Measurements from ENCODE around the gene NLRP11.

The NLRP11 gene

DNA sequence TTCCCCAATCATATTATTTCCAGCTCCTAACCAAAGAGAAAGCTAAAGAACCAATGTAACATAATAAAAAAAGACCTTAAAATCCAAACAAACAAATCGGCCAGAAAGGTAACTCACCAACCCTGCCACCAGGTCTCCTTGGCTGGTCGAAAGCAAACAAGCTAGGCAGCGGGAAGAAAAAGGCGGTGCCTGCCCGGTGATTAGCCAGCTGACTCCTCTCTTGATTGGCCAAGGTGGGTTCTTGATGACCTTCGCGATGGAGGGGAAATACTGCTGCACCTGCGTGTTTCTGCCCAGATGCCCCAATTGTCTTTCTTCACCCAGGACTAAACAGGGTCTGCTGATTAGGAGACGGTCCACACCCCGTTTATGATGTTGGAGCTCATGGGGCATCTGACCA lies at the start of gene NLRP11:
TSS of gene NLRP11 (minus strand) at position 154 of the 400 bp plus-strand sequence. CDS start 13,825 bp downstream, outside the sequence.
- Histone ChIP-seq H3K9me3 (ENCODE audit: insufficient read depth, low read depth, low read length) (peaks cover 74% of the 10 kb centered on the region), H3K4me3 (ENCODE audit: low read length) (no peak within 1 kb of the TSS), H3K27ac (ENCODE audit: low read length) (no peak within 1 kb of the TSS), H3K4me1 (ENCODE audit: insufficient read depth, low read length) (no peaks in the 10 kb centered on the region), H3K36me3 (ENCODE audit: insufficient read depth, low read depth, low read length) (no peaks in the 10 kb centered on the region), H3K27me3 (ENCODE audit: insufficient read depth, low read length) (no peaks in the 10 kb centered on the region), H3K9ac (ENCODE audit: low read depth, low read length) (no peak within 1 kb of the TSS)

DNA sequence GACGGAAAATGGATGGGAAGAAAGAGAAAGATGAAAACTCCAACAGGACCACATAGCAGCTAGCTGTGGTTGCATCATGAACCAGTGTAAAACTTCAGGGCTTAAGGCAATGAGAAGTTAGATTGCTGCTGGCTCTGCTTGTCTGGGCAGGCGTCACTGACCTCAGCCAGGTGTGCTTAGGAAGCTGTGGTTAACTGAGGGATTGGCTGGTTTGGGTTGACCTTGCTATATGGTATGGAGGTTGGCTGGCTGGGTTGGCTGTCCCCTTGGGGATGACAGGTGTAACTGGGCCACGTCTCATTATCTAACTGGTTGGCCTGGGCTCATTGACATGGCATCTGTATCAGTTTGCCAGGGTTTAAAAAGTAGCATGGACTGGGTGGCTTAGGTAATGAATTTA lies 45.4 kb upstream of the NLRP11 start:
- Histone ChIP-seq H3K9ac (ENCODE audit: low read depth, low read length) (no peak overlapping the region), H3K9me3 (ENCODE audit: insufficient read depth, low read depth, low read length) (peaks cover 89% of the 10 kb centered on the region), H3K27ac (ENCODE audit: low read length) (no peak overlapping the region), H3K36me3 (ENCODE audit: insufficient read depth, low read depth, low read length) (no peaks in the 10 kb centered on the region), H3K4me3 (ENCODE audit: low read length) (no peak overlapping the region), H3K4me1 (ENCODE audit: insufficient read depth, low read length) (no peaks in the 10 kb centered on the region), H3K27me3 (ENCODE audit: insufficient read depth, low read length) (no peaks in the 10 kb centered on the region)

DNA sequence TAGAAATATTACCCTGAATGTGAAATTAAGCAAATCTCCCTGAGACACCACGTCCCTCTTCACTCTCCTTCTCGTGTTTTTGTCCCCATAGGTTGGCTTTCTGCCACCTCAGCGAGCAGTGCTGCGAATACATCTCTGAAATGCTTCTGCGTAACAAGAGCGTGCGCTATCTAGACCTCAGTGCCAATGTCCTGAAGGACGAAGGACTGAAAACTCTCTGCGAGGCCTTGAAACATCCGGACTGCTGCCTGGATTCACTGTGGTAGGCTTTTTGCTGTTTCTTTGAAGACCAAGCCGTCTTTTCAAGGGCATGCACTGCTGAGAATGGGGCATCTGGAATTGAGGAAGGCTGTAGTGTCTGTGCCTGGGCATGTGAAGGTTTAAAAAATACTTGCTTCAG lies 38.9 kb upstream of the NLRP11 start:
- Histone ChIP-seq H3K9ac (ENCODE audit: low read depth, low read length) (no peak overlapping the region), H3K27ac (ENCODE audit: low read length) (no peak overlapping the region), H3K4me3 (ENCODE audit: low read length) (no peak overlapping the region), H3K4me1 (ENCODE audit: insufficient read depth, low read length) (no peaks in the 10 kb centered on the region), H3K36me3 (ENCODE audit: insufficient read depth, low read depth, low read length) (no peaks in the 10 kb centered on the region), H3K9me3 (ENCODE audit: insufficient read depth, low read depth, low read length) (peaks cover 89% of the 10 kb centered on the region), H3K27me3 (ENCODE audit: insufficient read depth, low read length) (no peaks in the 10 kb centered on the region)

DNA sequence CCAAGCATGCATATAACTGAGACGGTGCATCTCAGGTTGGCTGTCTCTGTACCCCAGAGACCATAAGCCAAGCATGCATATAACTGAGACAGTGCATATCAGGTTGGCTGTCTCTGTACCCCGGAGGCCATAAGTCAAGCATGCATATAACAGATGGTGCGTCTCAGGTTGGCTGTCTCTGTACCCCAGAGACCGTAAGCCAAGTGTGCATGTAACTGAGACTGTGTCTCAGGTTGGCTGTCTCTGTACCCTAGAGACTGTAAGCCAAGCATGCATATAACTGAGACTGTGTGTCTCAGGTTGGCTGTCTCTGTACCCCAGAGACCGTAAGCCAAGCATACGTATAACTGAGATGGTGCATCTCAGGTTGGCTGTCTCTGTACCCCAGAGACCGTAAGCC lies 35.3 kb upstream of the NLRP11 start:
- Histone ChIP-seq H3K4me3 (ENCODE audit: low read length) (no peak overlapping the region), H3K36me3 (ENCODE audit: insufficient read depth, low read depth, low read length) (no peaks in the 10 kb centered on the region), H3K9ac (ENCODE audit: low read depth, low read length) (no peak overlapping the region), H3K4me1 (ENCODE audit: insufficient read depth, low read length) (no peaks in the 10 kb centered on the region), H3K9me3 (ENCODE audit: insufficient read depth, low read depth, low read length) (peaks cover 88% of the 10 kb centered on the region), H3K27ac (ENCODE audit: low read length) (no peak overlapping the region), H3K27me3 (ENCODE audit: insufficient read depth, low read length) (no peaks in the 10 kb centered on the region)

DNA sequence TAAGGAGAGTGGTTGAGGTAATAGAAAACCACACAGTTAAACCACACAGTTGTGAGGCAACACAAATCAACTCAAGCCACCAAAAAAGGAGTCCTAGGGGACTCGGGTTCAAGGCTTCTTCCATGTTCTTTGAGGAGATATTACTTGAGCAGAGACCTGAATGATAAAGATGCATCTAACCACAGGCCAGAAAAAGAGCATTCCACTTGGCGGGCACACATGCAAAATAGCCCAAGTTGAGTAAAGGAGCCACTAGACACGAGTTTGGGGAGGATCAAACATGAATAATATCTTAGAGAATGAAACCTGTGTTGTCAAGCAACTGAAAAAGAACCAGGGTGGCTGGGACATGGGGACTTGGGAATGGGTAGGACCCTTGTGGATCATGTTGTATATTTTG lies 34.7 kb upstream of the NLRP11 start:
- Histone ChIP-seq H3K9ac (ENCODE audit: low read depth, low read length) (no peak overlapping the region), H3K27ac (ENCODE audit: low read length) (no peak overlapping the region), H3K36me3 (ENCODE audit: insufficient read depth, low read depth, low read length) (no peaks in the 10 kb centered on the region), H3K9me3 (ENCODE audit: insufficient read depth, low read depth, low read length) (peaks cover 88% of the 10 kb centered on the region), H3K4me1 (ENCODE audit: insufficient read depth, low read length) (no peaks in the 10 kb centered on the region), H3K27me3 (ENCODE audit: insufficient read depth, low read length) (no peaks in the 10 kb centered on the region), H3K4me3 (ENCODE audit: low read length) (no peak overlapping the region)

DNA sequence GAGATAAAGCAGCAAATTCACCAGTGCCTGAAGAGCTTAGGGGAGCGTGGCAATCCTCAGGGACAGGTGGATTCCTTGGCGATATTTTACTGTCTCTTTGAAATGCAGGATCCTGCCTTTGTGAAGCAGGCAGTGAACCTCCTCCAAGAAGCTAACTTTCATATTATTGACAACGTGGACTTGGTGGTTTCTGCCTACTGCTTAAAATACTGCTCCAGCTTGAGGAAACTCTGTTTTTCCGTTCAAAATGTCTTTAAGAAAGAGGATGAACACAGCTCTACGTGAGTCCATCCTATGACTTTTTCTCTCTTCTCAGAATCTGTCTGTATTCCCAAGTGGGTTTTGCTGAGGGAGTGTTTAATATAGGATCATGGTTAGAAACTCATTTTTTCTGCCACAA lies 27.2 kb upstream of the NLRP11 start:
- Histone ChIP-seq H3K9me3 (ENCODE audit: insufficient read depth, low read depth, low read length) (peaks cover 87% of the 10 kb centered on the region), H3K9ac (ENCODE audit: low read depth, low read length) (no peak overlapping the region), H3K4me3 (ENCODE audit: low read length) (no peak overlapping the region), H3K36me3 (ENCODE audit: insufficient read depth, low read depth, low read length) (no peaks in the 10 kb centered on the region), H3K27me3 (ENCODE audit: insufficient read depth, low read length) (no peaks in the 10 kb centered on the region), H3K4me1 (ENCODE audit: insufficient read depth, low read length) (no peaks in the 10 kb centered on the region), H3K27ac (ENCODE audit: low read length) (no peak overlapping the region)

DNA sequence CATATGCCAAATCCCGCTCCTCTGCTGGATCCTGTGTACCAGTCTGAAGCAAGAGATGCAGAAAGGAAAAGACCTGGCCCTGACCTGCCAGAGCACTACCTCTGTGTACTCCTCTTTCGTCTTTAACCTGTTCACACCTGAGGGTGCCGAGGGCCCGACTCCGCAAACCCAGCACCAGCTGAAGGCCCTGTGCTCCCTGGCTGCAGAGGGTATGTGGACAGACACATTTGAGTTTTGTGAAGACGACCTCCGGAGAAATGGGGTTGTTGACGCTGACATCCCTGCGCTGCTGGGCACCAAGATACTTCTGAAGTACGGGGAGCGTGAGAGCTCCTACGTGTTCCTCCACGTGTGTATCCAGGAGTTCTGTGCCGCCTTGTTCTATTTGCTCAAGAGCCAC lies 26.6 kb upstream of the NLRP11 start:
- Histone ChIP-seq H3K36me3 (ENCODE audit: insufficient read depth, low read depth, low read length) (no peaks in the 10 kb centered on the region), H3K4me3 (ENCODE audit: low read length) (no peak overlapping the region), H3K9ac (ENCODE audit: low read depth, low read length) (no peak overlapping the region), H3K27ac (ENCODE audit: low read length) (no peak overlapping the region), H3K4me1 (ENCODE audit: insufficient read depth, low read length) (no peaks in the 10 kb centered on the region), H3K9me3 (ENCODE audit: insufficient read depth, low read depth, low read length) (peaks cover 88% of the 10 kb centered on the region), H3K27me3 (ENCODE audit: insufficient read depth, low read length) (no peaks in the 10 kb centered on the region)

DNA sequence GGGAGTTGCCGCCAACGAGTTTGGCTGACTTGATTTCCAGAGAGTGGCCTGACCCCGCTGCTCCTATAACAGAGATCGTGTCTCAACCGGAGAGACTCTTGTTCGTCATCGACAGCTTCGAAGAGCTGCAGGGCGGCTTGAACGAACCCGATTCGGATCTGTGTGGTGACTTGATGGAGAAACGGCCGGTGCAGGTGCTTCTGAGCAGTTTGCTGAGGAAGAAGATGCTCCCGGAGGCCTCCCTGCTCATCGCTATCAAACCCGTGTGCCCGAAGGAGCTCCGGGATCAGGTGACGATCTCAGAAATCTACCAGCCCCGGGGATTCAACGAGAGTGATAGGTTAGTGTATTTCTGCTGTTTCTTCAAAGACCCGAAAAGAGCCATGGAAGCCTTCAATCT lies 26.2 kb upstream of the NLRP11 start:
- no peaks in the 10 kb centered on the region for H3K4me1 ChIP-seq (ENCODE audit: insufficient read depth, low read length)
- H3K9ac ChIP-seq (ENCODE audit: low read depth, low read length): no peak overlapping the region
- H3K36me3 ChIP-seq (ENCODE audit: insufficient read depth, low read depth, low read length): no peaks in the 10 kb centered on the region
- H3K27me3 ChIP-seq (ENCODE audit: insufficient read depth, low read length): no peaks in the 10 kb centered on the region
- H3K4me3 ChIP-seq (ENCODE audit: low read length): no peak overlapping the region
- H3K27ac ChIP-seq (ENCODE audit: low read length): no peak overlapping the region
- peaks cover 88% of the 10 kb centered on the region for H3K9me3 ChIP-seq (ENCODE audit: insufficient read depth, low read depth, low read length)

DNA sequence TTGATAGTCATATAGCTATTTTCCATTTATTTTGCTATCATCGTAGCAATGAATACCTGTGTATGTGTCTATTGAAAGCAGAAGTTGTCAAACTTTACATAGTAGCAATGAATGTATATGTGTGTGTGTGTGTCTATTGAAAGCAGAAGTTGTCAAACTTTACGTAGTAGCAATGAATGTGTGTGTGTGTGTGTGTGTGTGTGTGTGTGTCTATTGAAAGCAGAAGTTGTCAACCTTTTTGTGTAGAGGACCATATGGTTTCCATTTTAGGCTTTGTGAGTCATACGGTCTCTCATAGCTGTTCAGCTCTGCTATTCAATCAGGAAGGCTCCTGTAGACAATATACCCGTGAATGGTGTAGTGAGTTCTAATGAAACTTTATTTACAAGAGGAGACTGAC lies 25.4 kb upstream of the NLRP11 start:
- H3K36me3 ChIP-seq (ENCODE audit: insufficient read depth, low read depth, low read length): no peaks in the 10 kb centered on the region
- H3K4me3 ChIP-seq (ENCODE audit: low read length): no peak overlapping the region; the same call in 1 of the 2 replicates
- no peak overlapping the region for H3K27ac ChIP-seq (ENCODE audit: low read length)
- H3K4me1 ChIP-seq (ENCODE audit: insufficient read depth, low read length): no peaks in the 10 kb centered on the region
- no peaks in the 10 kb centered on the region for H3K27me3 ChIP-seq (ENCODE audit: insufficient read depth, low read length)
- peaks cover 93% of the 10 kb centered on the region for H3K9me3 ChIP-seq (ENCODE audit: insufficient read depth, low read depth, low read length)
- H3K9ac ChIP-seq (ENCODE audit: low read depth, low read length): no peak overlapping the region

DNA sequence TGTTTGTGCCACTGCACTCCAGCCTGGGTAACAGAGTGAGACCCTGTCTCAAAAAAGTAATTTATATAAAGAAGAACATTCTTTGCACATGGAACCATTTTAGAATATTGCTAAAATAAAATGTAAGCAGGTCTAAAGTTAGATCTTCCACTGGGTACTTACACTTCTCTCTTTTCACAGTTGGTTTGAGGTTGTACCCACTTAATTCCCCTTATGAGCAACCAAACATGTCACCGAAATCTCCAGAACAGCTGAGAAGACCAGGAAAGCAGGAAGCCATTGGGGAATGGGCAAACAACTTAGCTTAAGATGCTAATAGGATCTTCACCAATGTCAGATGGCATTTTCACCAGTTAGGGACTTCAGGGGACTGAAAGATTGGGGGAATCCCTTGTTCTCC lies 23.4 kb upstream of the NLRP11 start:
- no peak overlapping the region for H3K27ac ChIP-seq (ENCODE audit: low read length)

DNA sequence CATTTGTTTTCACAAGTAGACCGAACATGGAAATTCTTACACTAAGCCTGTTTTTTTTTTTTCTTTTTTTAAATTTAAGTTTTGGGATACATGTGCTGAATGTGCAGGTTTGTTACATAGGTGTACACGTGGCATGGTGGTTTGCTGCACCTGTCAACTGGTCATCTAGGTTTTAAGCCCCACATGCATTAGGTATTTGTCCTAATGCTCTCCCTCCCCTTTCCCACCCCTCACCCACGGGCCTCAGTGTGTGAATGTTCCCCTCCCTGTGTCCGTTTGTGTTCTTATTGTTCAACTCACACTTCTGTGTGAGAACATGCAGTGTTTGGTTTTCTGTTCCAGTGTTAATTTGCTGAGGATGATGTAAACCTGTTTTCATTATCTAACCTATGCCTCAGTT lies 7.1 kb upstream of the NLRP11 start:
- Histone ChIP-seq H3K4me1 (ENCODE audit: insufficient read depth, low read length) (no peaks in the 10 kb centered on the region), H3K4me3 (ENCODE audit: low read length) (no peak overlapping the region), H3K9ac (ENCODE audit: low read depth, low read length) (no peak overlapping the region), H3K27me3 (ENCODE audit: insufficient read depth, low read length) (no peaks in the 10 kb centered on the region), H3K9me3 (ENCODE audit: insufficient read depth, low read depth, low read length) (peaks cover 83% of the 10 kb centered on the region), H3K27ac (ENCODE audit: low read length) (no peak overlapping the region), H3K36me3 (ENCODE audit: insufficient read depth, low read depth, low read length) (no peaks in the 10 kb centered on the region)

More for the DNA sequence above, 23.4 kb upstream of the NLRP11 start:
- H3K4me3 ChIP-seq (ENCODE audit: low read length): no peak overlapping the region
- no peaks in the 10 kb centered on the region for H3K27me3 ChIP-seq (ENCODE audit: insufficient read depth, low read length)
- no peaks in the 10 kb centered on the region for H3K36me3 ChIP-seq (ENCODE audit: insufficient read depth, low read depth, low read length)
- H3K4me1 ChIP-seq (ENCODE audit: insufficient read depth, low read length): no peaks in the 10 kb centered on the region
- peaks cover 80% of the 10 kb centered on the region for H3K9me3 ChIP-seq (ENCODE audit: insufficient read depth, low read depth, low read length)
- H3K9ac ChIP-seq (ENCODE audit: low read depth, low read length): no peak overlapping the region

DNA sequence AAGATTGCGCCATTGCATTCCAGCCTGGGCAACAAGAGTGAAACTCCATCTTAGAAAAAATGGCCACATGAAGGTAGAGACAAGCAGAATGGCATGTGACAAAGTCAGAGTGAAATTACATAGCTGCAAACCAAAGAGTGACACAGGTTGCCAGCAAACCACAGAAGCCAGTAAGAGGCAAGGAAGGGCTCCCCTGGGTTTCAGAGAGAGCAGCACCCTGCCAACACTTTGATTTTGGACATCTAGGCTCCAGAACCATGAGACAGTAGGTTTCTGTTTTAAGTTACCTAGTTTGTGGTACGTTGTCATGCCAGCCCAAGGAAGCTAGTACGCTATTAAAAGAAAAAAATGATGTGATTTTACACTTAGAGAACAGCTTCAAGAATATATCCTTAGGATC lies 6.5 kb upstream of the NLRP11 start:
- Histone ChIP-seq H3K4me1 (ENCODE audit: insufficient read depth, low read length) (no peaks in the 10 kb centered on the region), H3K27me3 (ENCODE audit: insufficient read depth, low read length) (no peaks in the 10 kb centered on the region), H3K27ac (ENCODE audit: low read length) (no peak overlapping the region), H3K9ac (ENCODE audit: low read depth, low read length) (no peak overlapping the region), H3K36me3 (ENCODE audit: insufficient read depth, low read depth, low read length) (no peaks in the 10 kb centered on the region), H3K9me3 (ENCODE audit: insufficient read depth, low read depth, low read length) (peaks cover 85% of the 10 kb centered on the region), H3K4me3 (ENCODE audit: low read length) (no peak overlapping the region)

DNA sequence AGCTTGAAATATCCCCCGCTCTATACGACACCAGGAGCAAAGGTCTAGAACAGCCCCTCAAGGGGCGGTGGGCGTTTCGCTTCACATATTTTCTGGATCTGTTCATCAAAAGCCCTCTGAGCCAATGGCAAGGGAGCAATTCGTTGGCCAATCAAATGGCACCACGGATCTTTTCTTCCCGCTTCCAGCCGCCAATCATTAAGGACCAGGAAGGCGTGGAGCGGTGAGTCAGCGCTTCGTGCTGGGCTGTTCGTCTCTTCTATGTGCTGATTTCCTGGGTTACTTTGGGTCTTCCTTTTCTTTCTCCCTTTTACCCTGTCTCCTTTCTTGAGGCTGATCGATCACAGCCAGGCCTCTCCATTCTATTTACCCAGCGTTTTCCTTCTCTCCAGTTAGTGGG lies 4.5 kb upstream of the NLRP11 start, which contains the start of gene NLRP4:
TSS of gene NLRP4 (plus strand) at position 201 of the 400 bp plus-strand sequence. CDS start 15,541 bp downstream, outside the sequence.
- H3K9me3 ChIP-seq (ENCODE audit: insufficient read depth, low read depth, low read length): peaks cover 87% of the 10 kb centered on the region

More for the DNA sequence above, 4.5 kb upstream of the NLRP11 start, which contains the start of gene NLRP4:
- Histone ChIP-seq H3K4me3 (ENCODE audit: low read length) (no peak within 1 kb of the TSS; the same call in 1 of the 2 replicates), H3K27me3 (ENCODE audit: insufficient read depth, low read length) (no peaks in the 10 kb centered on the region), H3K9ac (ENCODE audit: low read depth, low read length) (no peak within 1 kb of the TSS), H3K27ac (ENCODE audit: low read length) (no peak within 1 kb of the TSS), H3K36me3 (ENCODE audit: insufficient read depth, low read depth, low read length) (no peaks in the 10 kb centered on the region), H3K4me1 (ENCODE audit: insufficient read depth, low read length) (no peaks in the 10 kb centered on the region)
